Activated gamma-delta T cell treated with Interleukin-2 at 50 U/mL for 16 hours (primary cell): ENCODE data around the gene VGF.
"Not testable (repeated sequence)": the region's sequence is repeated elsewhere in the genome, so short reads cannot be mapped to it uniquely, and the experiment has no call there.

Experiments used
- DNase-seq: peaks from one replicate; pipeline ENCODE4 v3.0.0-alpha.2; 2020

Gene VGF

DNA sequence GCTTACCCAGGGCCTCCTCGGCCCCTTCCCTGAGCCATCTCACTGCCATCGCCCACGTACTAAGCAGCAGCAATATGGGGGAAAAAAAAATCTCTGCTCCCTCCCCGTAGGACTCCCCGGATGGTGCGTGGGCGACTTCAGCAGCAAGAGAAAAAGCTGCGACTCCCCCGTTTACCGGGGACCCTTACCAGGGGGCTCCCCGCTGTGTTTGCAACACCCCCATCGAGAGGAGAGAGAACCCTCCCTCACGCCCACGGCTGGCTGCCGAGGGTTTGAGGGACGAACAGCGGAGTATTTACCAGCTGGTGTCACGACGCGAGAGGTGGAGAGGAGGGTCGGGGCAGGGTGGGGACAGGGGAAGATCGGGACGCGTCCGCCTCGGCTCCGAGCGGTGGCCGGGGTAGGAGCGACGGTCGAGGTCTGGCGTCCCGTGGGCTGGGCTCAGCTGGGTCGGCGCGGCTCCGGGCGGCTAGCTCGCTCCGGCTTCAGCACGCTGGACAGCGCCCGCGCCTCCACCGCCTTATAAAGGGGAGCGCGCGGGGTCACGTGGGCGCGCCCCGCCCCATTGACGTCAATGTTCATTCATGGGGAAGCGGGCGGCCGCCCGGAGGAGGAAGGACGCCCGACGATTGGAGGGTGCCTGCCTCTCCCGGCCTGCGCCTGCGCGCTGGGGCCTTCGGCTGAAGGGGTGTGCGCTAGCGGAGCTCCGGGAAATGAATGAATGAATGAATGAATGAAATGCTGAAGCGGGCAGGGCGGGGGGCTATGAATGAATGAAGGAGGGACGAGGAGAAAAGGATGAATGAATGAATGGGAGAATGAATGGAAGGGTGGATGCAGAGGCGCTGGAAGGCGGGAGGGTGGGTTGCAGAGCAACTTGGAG lies at the start of gene VGF:
Gene VGF, minus strand, starts transcription at position 495 of the 883 bp plus-strand sequence. CDS start 726 bp downstream, outside the sequence.
- DNase-seq: peak; percentile 88

GRCh38 chr7:101212014-101212413 lies 46.6 kb upstream of the VGF start:
- no peak for DNase-seq

DNA sequence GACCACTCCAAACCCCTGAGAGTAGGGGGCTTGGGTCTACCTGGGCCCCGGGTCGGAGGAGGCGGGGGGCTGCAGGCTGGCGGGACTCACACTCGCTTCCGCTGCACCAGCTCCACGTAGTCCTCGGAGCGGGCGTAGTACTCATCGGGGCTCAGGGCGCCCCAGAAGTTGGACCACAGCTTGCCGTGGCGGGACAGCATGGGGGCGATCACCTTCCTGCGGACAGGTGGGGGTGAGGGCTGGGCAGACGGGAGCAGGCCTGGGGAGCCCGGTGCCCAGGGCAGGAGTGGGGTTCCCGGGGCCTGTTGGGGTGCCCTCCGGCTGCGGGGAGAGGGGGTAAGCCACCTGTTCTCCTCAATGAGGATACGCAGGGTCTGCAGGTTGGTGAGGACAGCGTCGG lies 46.1 kb upstream of the VGF start:
- no peak for DNase-seq

DNA sequence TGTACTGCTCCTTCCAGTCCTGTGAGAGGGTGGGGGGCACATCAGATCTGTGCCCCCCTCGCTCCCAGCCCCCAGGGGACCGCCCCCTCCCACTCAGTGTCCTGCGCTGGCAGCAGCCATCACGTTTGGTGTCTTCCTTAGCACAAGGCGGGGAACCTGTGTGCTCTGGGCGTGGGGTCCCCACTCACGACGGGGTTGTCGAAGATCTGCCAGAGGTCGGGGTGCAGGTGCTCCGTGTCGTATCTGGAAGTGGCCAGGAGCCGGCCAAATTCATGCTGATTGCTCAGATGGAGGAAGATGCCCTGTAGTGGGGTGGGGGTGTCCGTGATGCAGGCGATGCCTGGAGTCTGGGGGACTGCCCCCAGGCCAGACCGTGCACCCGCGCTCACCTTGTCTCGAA lies 44.8 kb upstream of the VGF start:
- DNase-seq: no peak

GRCh38 chr7:101208794-101209193 lies 43.4 kb upstream of the VGF start:
- DNase-seq: no peak

- no peak for DNase-seq
Observed at GRCh38 chr7:101207459-101207858, 42.1 kb upstream of the VGF start.

- no peak for DNase-seq
Observed at GRCh38 chr7:101206665-101207042, 41.3 kb upstream of the VGF start.

GRCh38 chr7:101205901-101206664 lies 40.7 kb upstream of the VGF start:
- DNase-seq: no peak

- not testable (repeated sequence) for DNase-seq
Observed at GRCh38 chr7:101203740-101204738, 38.7 kb upstream of the VGF start.

DNA sequence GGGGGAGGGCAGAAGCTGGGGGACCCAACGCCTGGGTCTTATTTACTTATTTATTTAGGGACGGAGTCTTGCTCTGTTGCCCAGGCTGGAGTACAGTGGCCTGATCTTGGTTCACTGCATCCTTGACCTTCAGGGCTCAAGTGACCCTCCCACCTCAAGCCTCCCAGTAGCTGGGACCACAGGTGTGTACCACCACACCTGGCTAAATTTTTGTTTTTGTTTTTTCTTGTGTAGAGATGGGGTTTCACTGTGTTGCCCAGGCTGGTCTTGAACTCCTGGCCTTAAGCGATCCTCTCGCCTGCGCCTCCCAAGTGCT lies 37.2 kb upstream of the VGF start:
- DNase-seq: no peak

DNA sequence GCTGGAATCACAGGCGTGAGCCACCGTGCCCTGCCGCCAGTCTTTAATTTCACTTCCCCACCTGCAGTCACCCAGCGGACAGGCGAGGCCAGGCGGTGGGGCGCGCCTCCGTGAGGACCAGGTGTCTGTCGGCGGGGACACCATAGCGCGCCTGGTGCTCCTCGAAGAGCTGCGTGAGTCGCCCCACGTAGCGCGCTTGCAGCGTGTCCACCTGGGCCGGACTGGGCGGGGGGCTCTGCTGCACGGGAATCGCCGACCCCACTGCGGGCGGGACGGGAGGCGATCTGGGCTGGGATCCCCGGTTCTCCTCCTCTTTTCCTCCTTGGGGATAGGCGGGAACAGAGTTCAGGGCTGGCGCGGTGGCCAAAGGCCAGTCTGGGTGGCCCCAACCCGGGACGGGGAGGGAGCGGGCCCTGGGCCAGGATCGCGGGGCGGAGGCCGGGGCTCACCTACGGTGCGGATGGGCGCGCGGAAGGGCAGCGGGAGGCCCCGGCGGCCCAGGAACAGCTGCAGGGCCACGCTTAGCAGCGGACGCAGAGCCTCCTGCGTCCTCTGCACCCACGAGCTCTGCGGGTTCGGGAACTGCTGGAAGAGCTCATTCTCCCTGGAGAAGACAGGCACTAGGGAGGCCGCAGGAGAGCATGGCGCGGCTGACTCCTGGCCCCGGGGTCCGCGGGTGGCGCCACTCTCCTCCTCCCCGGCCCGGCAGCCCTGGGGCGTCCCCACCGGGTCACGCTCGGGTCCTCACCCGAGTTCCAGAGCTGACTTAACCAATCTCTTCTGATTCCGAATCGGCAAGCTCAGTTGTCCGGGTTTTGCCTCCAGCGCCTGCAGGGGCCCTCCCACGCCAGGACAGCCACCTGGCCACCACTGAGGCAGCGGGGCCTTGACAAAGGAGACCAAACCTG lies 36.6 kb upstream of the VGF start:
- no peak for DNase-seq

DNA sequence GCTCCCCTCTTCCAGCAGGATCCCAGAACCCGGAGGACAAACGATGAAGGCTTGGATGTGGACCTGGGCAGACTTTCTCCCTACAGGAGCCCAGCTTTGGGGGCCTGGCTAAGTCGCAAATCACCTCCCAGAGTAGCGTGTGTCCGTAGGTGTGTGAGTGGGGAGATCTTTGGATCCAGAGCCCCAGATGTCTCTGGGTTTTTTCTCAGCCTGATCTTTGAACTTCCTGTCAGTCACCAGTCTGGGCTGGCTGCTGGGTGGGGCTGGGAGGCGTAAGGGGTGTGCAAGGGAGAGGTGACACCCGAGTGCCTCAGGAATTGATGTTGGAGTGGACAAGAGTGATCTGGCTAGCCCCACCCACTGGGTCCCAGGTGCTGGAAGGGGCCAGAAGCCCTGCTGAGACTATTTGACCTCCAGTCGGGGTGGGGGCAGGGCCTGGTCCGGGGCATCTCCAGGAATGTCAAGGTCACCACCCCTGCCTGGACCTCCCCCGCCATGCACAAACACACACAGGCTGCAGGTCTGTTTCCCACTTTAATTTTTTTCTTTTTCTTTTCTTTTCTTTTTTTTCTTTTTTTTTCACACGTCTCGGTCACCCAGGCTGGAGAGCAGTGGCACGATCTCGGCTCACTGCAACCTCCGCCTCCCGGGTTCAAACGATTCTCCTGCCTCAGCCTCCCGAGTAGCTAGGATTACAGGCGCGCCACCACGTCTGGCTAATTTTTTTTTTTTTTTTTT lies 35.7 kb upstream of the VGF start, which contains the start of gene MOGAT3:
Gene MOGAT3, minus strand, starts transcription at position 175 of the 738 bp plus-strand sequence. CDS start 182 bp downstream, outside the sequence.
- DNase-seq: no peak

DNA sequence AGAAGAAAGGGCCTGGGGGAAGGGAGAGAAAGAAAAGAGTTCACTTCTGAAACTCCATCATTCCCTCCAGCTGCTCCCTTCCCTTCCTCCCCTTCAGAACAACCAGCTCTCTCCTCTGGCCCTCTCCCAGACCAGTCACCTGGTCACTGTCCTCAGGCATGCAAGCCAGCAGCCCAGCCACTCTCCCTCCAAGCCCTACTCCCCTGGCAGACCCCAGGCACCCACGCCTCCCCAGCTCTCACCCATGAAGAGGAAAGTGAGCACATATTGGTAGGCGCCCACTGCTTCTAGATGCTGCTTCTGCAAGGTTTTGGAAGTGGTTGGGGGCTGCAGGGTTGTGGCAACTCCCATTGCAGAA lies 35.1 kb upstream of the VGF start:
- no peak for DNase-seq

DNA sequence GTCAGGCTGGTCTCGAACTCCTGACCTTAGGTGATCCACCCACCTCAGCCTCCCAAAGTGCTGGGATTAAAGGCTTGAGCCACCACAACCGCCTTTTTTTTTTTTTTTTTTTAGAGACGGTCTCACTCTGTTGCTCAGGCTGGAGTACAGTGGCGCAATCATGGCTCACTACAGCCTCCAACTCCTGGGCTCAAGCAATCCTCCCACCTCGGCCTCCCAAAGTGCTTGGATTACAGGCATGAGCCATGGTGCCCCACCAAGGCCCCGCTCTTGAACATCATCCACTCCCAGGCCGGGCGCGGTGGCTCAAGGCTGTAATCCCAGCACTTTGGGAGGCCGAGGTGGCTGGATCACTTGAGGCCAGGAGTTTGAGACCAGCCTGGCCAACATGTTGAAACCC lies 34.2 kb upstream of the VGF start:
- not testable (repeated sequence) for DNase-seq

DNA sequence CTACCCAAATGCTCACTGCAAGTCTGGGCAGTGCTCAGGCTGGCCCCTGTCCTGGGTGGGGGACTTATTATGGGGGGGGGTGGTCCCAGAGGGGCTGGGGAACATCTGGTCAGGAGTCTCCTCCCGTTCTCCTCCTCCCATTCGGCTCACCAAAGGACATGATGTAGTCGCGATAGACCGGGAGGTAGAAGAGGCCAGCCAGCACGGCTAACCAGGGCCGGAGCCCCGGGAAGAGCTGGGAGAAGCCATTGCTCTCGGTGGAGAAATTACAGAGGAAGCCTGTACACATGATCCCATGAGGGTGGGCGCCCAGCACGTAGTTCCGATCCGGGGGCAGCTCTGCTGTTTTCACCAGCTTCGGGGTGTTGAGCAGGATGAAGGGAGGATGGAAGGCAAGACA lies 33.1 kb upstream of the VGF start:
- no peak for DNase-seq

- no peak for DNase-seq
Observed at GRCh38 chr7:101197991-101198390, 32.6 kb upstream of the VGF start.

- DNase-seq: no peak
Observed at GRCh38 chr7:101195884-101196283, 30.5 kb upstream of the VGF start.

- no peak for DNase-seq
Observed at GRCh38 chr7:101189109-101189508, 23.7 kb upstream of the VGF start.

DNA sequence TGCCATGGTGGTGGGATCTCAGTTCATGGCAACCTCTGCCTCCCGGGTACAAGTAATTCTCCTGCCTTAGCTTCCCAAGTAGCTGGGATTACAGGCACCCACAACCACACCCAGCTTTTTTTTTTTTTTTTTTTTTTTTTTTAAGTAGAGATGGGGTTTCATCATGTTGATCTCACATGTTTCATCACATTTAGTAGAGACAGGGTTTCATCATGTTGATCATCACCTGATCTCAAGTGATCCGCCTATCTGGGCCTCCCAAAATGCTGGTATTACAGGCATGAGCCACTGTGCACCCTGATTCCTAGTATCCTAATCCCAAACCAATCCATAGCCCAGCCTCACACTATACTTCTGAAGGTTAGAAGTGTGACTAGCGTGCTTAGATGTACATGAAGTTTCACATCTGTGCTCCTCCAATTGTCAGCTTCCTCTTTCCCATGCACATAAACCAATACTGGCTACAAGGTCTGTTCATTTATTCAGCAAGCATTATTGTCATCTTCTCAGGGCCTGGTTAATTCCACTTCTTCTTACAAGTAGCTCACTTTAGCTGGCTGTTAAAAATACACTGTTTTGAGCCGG lies 21.6 kb upstream of the VGF start:
- DNase-seq: no peak

DNA sequence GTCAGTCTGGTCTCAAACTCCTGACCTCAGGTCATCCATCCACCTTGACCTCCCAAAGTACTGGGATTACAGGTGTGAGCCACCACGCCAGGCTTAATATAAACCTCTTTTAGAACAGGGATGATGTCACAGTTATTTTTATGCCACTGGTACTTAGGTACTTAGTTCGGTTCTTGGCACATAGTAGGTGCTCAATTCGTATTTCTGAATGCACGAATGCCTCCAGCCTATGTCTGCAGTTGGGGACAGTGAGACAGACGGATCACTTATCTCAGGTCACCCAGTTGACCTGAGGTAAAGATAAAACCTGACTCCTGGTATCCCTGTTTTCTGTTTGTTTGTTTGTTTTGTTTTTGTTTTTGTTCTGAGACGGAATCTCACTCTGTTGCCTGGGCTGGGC lies 20.8 kb upstream of the VGF start:
- DNase-seq: no peak
